ENCODE results near the gene DROSHA.

The DROSHA gene

DNA sequence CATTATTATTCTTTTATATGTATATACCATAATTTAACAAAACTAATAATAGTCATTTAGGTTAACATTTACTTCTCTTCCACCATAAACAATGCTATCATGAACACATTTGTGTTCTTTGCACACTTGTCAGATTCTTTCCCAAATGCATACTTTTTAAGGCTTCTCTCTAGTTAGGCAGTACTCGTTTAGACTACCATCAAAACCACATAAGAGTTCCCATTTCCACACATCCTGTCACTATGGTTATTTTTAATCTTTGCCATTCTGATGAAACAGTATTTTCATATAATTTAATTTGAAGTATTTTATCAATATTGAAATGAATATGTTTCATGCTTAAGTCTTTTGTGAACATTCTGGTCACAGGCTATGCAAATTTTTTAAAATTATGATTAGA lies 15.1 kb downstream of the DROSHA start:
- no peak for DNase-seq (ENCODE audit: low read depth)

DNA sequence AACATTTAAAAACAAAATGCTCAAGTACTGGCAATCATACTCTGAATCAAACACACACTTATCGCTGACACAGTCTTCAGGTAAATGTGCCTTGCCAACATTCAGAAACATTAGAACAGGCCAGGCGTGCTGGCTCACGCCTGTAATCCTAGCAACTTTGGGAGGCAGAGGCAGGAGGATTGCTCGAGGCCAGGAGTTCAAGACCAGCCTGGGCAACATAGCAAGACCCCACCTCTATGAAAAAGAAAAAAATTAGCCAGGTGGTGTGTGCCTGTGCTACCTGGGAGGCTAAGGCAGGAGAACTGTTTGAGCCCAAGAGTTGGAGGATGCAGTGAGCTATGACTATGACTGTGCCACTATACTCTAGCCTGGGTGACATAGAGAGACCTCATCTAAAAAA lies 20.6 kb downstream of the DROSHA start:
- no peak for DNase-seq (ENCODE audit: low read depth)

DNA sequence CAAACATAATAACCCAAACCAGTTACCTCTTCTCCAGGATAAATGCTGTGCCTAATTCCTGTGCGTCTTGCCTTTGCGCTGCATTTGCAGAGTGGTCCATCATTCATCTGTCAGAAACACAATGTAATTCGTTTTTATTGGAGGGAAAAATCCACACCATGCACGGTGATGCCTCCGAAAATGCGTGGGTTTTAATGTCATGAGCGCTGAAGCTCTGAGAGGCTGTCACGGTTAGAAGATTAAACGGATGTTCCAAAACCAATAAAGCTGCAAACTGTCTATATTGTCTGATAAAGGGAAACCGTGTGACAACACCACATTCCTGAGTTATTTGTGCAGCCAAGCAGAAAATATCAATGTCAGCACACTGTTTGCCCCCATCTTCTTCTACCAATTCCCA lies 27.4 kb downstream of the DROSHA start:
- DNase-seq (ENCODE audit: low read depth) = no peak

DNA sequence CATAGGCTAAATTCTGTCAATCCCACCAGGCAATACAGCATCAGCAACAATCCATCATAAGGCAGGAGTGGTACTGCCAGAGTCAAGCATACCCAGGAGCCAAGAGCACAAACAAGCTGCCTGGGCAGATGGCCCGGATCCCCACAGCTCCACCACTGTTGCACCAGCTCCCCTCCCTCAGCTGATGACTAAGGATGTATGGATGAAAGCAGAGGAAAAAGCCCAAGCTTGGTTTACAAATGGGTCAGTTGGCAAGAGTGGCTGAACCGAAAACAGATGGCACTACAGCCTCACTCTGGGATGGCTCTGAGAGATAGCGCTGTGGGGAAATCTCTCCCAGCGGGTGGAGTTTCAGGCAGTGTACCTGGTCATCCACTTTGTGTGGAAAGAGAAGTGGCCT lies 29.4 kb downstream of the DROSHA start:
- DNase-seq (ENCODE audit: low read depth) = no peak

DNA sequence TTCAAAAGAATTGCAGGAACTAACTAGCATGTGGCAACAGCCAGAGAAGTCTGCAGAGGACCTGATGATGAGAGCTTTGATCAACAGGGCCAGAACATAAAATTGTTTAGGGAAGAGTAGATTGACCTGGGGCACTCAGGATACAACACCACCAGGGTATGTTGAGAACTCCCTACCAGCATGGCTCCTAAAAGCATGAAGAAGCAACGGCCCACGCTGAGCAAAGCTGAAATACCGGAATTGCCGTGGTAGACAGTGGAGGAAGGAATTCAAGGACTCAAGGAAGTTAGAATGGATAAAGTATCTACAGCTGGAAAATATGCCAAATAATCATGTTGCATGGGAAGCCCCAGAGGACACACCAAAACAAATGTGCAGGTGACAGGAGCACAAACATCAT lies 31.6 kb downstream of the DROSHA start:
- DNase-seq (ENCODE audit: low read depth) = no peak

DNA sequence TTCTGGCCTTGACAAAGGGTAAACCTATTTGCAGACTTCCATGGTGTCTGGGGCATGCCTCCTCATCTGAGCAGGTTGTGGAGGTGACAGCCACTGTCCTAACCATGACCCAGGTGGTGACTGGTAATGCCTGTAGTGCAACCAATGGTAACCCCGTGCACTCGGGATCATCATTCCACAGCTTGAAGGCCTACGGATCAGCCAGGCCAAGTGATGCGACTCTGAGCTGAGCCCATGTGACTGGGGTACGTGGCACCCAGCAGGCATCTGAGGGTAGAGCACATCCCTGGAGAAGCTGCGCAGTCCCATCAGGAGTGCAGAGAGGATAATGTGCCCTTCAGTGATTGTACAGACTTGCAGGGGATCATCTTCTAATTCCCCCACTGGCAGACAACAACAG lies 35.0 kb downstream of the DROSHA start:
- DNase-seq (ENCODE audit: low read depth) = no peak

DNA sequence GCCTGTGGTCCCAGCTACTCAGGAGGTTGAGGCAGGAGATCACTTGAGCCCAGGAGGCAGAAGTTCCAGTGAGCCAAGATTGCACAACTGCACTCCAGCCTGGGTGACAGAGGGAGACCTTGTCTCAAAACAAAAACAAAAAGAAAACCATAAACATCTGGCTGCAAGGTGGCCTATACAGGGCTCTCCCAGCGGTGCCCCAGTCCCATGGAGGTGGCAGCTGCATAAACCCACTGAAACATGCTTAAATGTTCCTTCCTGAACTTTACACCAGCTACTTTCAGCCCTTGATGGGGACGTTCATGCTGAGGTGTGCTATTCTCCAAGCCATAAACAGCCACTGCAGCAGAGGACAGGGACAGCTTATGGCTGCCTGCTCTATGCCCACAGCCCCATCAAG lies 35.6 kb downstream of the DROSHA start:
- DNase-seq (ENCODE audit: low read depth) = no peak

DNA sequence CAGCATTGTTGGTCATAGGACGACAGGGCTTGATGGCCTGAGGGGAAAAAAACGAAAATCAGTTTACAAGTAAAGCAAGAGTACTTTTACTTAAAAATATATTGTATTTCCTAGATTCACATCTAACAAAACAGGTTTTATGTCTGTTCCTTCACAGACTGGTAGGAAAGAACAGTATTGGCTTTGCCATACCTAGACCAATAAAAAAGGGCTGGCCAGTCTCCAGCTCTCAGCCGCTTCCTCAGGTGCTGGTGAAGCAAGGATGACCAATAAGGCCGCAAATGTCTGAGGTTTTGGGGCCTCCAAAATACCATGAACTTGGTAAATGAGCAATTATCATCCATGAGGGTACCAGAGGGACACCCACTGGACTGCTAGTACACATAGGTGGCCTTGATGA lies 36.6 kb downstream of the DROSHA start:
- no peak for DNase-seq (ENCODE audit: low read depth)

DNA sequence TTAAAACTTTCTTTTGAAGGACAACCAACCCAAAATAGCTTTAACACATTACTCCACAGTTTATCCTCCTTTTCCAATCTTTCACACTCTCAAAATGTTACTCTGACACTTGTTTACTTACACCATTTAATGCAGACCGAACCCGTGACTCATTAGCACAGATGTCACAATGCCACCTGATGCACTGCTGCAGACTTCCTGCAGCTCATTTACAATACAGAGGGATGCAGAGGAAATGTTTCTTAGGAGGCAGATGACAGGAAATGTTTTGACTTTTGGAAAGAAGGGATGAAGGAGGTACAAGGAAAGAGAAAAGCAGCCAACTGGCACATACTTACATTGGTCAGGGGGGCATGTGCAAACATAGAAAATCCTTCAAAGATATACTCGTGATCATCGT lies 39.0 kb downstream of the DROSHA start:
- DNase-seq (ENCODE audit: low read depth) = no peak

DNA sequence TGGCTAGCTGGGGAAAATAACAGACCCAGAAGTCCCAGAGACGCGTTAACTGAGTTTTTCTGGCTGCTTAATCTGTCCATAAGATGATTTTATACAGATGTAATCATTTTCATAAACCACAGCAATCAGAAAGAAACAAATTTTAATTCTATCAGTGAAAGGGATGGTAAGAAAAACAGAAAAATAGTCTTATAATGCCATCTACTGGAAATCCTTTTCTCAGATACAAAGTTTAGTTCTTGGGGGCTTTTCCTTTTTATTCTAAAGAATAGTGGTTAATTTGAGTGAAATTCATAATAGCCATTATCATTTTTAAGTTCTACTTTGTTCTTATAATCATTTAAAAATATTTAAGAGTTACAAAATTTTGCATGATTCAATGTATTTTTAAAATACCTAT lies 44.4 kb downstream of the DROSHA start:
- no peak for DNase-seq (ENCODE audit: low read depth)

DNA sequence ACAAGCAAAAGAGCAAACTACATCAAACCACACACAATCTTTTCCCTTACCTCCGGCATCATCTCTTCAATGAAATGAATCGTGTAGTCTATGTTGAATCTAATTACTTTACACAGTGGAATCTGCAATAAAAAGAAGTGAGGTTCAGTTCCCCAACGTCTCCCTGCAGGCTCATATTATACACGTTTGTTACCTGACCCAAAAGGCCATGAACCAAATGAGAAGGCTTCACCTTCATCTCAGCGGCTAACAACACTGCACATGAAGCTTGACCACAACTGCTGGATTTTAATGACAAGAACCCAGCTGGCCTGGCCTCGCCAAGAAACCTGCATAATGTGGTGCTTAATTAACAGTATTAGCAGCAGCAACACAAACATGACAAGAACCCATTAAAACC lies 45.5 kb downstream of the DROSHA start:
- no peak for DNase-seq (ENCODE audit: low read depth)

DNA sequence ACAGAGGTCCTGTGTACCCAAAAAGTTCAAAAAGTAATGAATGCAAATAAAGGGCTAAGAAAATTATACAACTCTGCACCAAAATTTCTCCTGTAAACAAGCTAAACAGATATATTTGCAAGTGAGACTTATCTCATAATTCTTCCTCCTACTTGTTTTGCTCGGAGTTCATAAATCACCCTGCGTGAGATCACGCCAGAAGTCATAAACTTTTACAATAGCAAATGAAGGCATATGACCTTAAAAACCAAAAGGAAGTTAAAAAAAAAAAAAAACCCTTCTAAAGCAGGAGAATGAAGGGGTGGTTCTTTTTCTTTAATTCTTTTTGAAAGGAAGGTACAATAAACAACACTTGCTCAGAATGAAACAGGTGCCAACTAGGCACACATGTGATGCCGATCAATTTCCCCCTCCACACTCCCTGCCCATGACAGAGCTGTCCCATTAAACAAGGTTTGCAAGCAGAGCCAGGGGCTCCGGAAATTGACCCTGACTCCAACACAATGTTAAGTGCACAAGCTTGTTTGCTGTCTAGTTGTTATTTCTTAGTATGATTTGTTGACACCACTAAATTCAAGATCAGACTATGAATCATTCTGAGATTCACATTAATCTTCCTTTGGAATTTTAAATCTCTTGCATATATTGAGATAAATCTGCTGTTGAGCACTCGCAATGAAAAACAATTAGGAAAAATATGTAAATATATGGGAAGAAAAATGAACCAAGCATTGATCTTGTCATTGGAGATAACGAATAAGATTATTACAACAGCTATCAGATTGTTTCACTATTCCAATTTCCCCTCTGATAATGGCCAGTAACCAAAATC lies 46.3 kb downstream of the DROSHA start:
- DNase-seq (ENCODE audit: low read depth) = no peak

DNA sequence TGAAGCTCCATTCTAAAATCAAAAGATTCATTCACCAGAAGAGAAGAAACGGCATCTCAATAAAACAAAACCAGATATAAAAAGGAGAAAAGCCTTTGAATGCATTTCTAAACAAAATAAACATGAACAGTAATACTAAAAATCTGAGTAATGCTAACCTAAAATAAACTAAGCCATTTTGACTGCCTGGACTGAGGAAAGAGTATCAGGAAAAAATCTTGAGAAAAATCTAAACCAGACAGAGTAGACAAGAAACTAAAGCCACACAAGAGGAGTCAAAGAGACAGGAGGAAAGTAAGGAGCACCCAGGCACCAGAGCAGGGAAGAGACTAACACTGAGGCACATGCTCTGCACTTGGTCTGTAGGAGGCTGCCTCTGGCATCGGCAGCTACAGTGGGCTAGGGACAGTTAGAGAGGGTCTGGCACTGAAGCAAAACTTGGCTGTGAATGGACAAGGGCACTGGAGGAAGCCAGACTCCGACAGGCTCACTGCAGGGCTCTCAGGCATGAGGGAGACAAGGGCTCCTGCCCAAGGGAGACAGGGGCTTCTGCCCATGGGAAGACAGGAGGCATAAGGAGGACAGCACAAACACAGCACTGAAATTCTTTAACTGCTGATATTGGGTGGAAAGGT lies 50.2 kb downstream of the DROSHA start:
- DNase-seq (ENCODE audit: low read depth) = no peak

DNA sequence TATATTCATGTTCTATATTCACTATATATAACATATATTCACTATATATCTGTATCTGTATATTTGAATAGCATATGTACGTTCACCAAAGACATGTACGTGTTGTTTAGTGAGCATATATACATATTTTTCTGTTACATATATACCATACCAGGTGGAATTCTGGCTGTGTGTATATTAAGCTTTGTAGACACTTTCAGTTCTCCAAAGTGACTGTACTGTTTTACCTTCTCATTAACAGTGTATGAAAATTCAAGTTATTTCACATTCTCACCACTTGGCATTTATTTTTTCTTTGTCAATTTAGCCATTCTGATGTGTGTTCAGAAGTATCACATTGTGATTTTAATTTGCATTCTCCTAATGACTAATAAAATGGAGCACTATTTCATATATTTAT lies 52.2 kb downstream of the DROSHA start:
- no peak for DNase-seq (ENCODE audit: low read depth)

DNA sequence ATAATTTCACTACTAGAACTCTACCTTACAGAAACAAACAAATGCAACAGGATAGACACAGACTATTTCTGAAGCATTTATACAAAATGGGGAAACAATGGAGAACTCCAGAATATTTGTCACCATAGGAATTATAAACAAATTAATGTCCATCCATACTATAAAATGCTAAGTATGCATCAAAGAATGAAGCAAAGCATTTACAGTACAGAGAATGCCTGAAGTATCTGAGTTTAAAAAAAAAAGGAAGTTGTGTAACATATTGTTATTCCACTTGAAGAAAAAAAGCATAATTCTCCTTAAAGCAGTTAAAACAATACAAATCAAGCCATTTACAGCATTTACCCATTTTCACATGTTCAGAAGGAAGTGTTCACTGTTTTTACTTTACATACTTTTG lies 53.0 kb downstream of the DROSHA start:
- no peak for DNase-seq (ENCODE audit: low read depth)

DNA sequence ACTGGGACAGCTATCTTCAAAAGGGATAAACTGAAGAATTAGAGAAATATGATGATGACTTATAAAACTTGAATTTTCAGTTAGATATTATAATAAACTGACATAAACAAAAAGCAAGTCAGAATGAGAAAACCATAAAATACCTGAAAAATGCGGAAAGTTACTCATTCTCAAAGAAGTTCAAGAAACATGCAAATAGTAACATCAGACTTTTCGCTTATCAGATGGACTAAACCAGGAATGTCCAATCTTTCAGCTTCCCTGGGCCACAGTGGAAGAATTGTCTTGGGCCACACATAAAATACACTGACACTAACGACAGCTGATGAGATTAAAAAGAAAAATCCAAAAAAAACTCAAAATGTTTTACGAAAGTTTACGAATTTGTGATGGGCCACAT lies 53.9 kb downstream of the DROSHA start:
- no peak for DNase-seq (ENCODE audit: low read depth)

DNA sequence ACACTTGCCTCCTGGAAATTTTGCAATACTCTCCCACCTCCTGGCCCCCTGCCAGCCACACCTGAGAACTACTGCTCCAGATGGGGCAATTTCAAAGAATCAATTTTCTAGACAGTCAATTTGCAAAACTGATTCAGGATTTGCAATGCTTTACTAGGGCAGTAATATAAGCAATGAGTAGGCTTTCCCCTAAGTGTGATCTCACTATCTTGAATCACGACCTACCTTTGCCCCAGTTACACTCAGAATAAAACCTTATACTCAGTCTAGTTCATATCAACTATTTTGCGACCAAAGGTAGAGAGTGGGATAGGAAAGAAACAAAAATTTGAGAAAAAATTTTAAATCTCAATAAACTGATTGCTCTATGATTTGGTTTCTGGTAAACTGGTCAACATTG lies 54.4 kb downstream of the DROSHA start:
- DNase-seq (ENCODE audit: low read depth) = no peak

DNA sequence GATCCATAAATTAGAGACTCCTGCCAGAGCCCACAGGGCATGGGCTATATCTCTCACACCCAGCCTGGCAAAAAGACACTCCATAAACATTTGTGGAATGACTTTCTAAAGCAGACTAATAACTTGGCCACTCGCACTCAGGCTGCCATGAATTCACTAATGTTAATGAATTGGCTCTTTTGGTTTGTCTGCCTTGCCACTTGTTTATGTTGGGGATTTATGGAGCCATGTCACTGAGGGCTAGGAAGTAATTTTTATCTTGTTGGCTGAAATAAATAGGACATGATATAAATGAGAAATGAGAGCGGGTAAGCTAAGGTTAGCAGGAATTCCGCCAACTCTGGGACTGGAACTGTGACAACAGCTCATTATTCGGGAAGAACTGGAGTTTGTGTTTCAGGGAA lies 55.2 kb downstream of the DROSHA start:
- DNase-seq (ENCODE audit: low read depth) = no peak

DNA sequence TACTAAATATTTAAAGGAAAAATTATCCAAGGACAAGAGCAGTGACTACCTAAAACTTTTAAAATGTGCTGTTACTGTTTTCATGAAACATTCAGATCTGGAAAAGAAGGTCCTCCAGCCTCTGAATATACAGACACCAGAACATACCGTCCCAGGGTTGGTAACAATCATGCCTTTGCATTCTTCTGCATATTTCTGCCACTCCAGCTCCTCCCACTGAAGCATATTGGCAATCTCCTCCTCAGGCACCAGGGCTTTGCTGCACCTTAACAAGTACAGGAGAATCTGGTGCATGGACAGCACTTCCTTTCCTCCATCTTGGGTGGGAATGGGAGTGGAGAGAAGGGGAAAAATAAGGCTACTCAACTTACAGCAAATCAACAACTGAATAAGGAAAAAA lies 60.0 kb downstream of the DROSHA start:
- DNase-seq (ENCODE audit: low read depth) = no peak

DNA sequence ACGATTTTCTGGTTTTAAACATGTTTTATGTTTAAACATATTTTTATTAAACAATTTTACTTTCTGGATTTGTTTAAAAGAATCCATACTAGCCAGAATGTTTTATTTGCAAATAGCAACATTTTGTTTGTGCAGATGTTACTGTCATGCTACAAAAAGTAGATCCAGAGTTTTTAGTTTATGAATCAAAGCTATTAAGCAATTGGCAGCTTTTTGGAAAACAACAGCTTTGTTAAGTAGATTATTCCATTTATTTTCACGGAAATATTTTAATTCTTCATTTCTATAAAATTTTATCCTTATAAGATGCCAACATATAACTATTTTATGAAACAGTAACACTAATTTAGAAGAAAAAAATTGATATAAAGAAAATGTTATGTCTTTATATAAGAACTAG lies 60.9 kb downstream of the DROSHA start:
- no peak for DNase-seq (ENCODE audit: low read depth)

DNA sequence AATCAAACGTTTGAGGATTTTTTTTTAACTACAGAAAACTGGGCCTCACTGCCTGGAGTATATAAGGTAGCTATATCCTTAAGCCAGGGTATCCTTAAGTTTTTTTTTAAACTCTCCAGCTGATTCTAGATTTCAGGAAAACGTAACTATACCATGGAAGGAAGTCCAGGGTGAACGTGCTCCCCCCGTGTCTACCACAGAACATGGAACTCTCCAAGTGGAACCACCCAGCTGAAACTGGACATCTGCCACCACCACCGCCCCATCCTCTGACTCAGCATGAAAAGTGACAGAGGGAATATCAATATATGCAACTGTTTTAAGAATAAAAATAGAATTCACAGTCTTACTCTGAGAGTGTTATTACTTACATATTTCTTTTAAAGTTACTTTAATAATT lies 61.3 kb downstream of the DROSHA start:
- peak; percentile 64 for DNase-seq (ENCODE audit: low read depth)

DNA sequence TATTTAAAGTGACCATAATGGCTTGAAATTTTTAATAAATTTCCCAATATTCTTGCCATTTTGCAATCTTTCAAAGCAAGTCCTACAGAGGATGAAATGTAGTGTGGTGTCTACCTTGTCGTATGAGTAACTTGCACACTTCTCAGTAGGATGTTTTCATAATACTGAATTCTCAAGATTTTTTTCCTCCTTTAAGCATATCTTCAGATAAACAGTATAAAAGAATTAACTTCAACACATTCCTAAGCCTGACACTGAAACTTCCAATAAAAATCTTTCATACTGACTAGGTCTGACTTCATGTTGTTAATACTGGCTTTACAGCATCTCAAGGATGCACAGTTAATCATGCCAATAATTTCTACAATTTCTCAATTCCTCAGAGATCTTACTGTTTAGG lies 62.0 kb downstream of the DROSHA start:
- DNase-seq (ENCODE audit: low read depth) = no peak

DNA sequence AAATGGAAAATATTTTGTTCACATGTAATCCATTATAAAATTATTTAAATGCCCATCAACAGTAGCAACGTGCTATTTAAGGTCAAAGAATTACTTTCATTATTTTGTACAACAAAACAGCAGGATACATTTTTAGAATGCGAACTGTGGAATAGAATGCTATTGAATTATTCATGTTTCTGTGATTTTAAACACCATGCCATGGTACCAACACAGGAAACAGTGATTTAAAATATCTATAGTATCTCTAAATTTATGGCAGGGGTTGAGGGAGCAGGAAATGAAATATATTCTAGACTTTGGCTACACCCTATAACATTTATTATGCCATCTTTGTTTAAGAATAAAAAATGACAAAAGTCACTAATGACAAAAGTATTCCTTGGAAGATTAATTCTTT lies 62.4 kb downstream of the DROSHA start:
- no peak for DNase-seq (ENCODE audit: low read depth)

DNA sequence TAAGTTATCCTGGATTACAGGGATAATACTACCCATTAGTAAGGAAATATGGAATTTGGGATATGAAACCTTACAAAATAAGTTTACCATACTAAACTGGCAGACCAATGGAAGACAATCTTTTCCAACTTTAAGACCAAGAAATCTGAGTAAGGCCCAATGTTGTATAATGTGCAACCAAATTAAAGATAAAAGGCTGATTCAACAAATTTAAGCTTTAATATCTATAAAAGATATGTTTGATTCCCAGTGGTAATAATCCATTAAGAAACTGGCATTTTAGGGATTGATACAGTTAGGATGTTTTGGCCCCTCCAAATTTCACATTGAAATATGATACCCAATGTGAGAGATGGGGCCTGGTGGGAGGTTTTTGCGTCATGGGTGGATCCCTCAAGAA lies 66.6 kb downstream of the DROSHA start:
- no peak for DNase-seq (ENCODE audit: low read depth)

Data from stromal cell of bone marrow (primary cell).